Esophagus muscularis mucosa (tissue), 4 donors: Measurements from ENCODE around the gene SDR39U1. TPM values are rescaled to one million over a fixed set of nuclear protein-coding genes. Genes with fewer than 3 reads are reported as not detected.

Source experiments
- DNase-seq: peaks from one replicate; pipeline ENCODE4 v3.0.0-alpha.2; 2017; ENCODE audit errors: extremely low spot score
- H3K27ac ChIP-seq, 4 donors: fragments of 200-600 bp; sonication (generic); replicated peaks in 1 of 4; 1 replicate in 3 of 4; 2 replicates in 1 of 4; pipeline ENCODE4 v1.5.1; 2016 to 2019; ENCODE audit warnings: mild to moderate bottlenecking in 1 of 4
- H3K27me3 ChIP-seq, 4 donors: fragments of 200-600 bp; sonication (generic); one replicate each; pipeline versions ENCODE4 v1.5.1 to v1.6.0; 2016 to 2019
- H3K36me3 ChIP-seq, 4 donors: fragments of 200-600 bp; sonication (generic); one replicate each; pipeline ENCODE4 v1.5.1; 2016 to 2019
- H3K4me1 ChIP-seq, 4 donors: fragments of 200-600 bp; sonication (generic); one replicate each; pipeline ENCODE4 v1.5.1; 2016 to 2019
- H3K4me3 ChIP-seq, 4 donors: fragments of 200-600 bp; sonication (generic); 1 replicate in 2 of 4; 2 replicates in 2 of 4; pipeline ENCODE4 v1.5.1; 2016 to 2019; ENCODE audit warnings: mild to moderate bottlenecking in 4 of 4, moderate library complexity in 1 of 4
- H3K9me3 ChIP-seq, 4 donors: fragments of 200-600 bp; sonication (generic); 1 replicate in 3 of 4; 2 replicates in 1 of 4; pipeline ENCODE4 v1.5.1; 2016 to 2019
- EP300 ChIP-seq: sonication (generic); formaldehyde crosslinking; IDR thresholded peaks from one replicate; pipeline ENCODE4 v1.6.1; 2017; ENCODE audit warnings: antibody characterized with exemption
- POLR2A ChIP-seq: fragments of 450-650 bp; IDR thresholded peaks from one replicate; pipeline ENCODE4 v1.6.1; 2017; ENCODE audit warnings: antibody characterized with exemption, moderate library complexity, mild to moderate bottlenecking, low read depth
- POLR2AphosphoS5 ChIP-seq, 2 donors: sonication (generic); formaldehyde crosslinking; IDR thresholded peaks; one replicate each; pipeline ENCODE4 v1.6.1; 2017; ENCODE audit warnings: antibody characterized with exemption in 2 of 2
- WGBS: methylation state at CpG from one replicate; pipeline ENCODE4 v1.1.5; 2018; 5-methylcytosine and 5-hydroxymethylcytosine counted together
- intact Hi-C: fragments of 100-400 bp; cut with DNase I; formaldehyde crosslinking; loops from one replicate; pipeline ENCODE4 v1.15.1; 2023
- total RNA-seq, 4 donors: library from RNA; depleted of rRNA; stranded (reverse); fragments of >200 nt; gene quantifications; one replicate each; pipeline versions ENCODE4 v1.1.0 to v1.2.1, GENCODE V29; 2016
- TF ChIP-seq, protein P1 (sequence below), 3 experiments: fragments of 200-600 bp in 2 of 3; fragments of 450-650 bp in 1 of 3; sonication (generic) in 2 of 3; IDR thresholded peaks; one replicate each; pipeline ENCODE4 v1.5.1; 2017 to 2019; ENCODE audit warnings: antibody characterized with exemption in 3 of 3, mild to moderate bottlenecking in 2 of 3, moderate library complexity in 1 of 3

The SDR39U1 gene
- total RNA-seq, 4 donors from 2014 or later: 23.9 to 48.6 (median 33.5) TPM

GRCh38 chr14:24398653-24399446 is 43.7 kb downstream of the SDR39U1 start, which contains the start of gene NYNRIN:
TSS of gene NYNRIN (plus strand) at chr14:24399003. CDS start at chr14:24399247, 244 bp downstream.
- Histone ChIP-seq H3K9me3 (no peaks in the 10 kb centered on the region), H3K4me3 (peak within 1 kb of the TSS; percentile 72 to 88 (median 74)), H3K36me3 (no peaks in the 10 kb centered on the region), H3K27me3 (no peaks in the 10 kb centered on the region), H3K27ac (peak within 1 kb of the TSS; percentile 74 to 85 (median 77)), H3K4me1 (peaks cover 47 to 63% (median 62%) of the 10 kb centered on the region in 4 donors)
- DNase-seq: no peak
- under 1% methylated on average over 45 of the region's 57 CpGs for WGBS
- intact Hi-C loops: loop anchor here (5.0 kb wide), 1 partner anchor 33 kb away; no protein-coding TSS in a partner anchor
- TF ChIP-seq POLR2AphosphoS5 (IDR thresholded peaks at IDR 0.05) (peak; percentile 44 to 66), EP300 (no peak), POLR2A (no peak)
- TF ChIP-seq, protein P1, sequence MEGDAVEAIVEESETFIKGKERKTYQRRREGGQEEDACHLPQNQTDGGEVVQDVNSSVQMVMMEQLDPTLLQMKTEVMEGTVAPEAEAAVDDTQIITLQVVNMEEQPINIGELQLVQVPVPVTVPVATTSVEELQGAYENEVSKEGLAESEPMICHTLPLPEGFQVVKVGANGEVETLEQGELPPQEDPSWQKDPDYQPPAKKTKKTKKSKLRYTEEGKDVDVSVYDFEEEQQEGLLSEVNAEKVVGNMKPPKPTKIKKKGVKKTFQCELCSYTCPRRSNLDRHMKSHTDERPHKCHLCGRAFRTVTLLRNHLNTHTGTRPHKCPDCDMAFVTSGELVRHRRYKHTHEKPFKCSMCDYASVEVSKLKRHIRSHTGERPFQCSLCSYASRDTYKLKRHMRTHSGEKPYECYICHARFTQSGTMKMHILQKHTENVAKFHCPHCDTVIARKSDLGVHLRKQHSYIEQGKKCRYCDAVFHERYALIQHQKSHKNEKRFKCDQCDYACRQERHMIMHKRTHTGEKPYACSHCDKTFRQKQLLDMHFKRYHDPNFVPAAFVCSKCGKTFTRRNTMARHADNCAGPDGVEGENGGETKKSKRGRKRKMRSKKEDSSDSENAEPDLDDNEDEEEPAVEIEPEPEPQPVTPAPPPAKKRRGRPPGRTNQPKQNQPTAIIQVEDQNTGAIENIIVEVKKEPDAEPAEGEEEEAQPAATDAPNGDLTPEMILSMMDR (IDR thresholded peaks at IDR 0.05): no peak

DNA sequence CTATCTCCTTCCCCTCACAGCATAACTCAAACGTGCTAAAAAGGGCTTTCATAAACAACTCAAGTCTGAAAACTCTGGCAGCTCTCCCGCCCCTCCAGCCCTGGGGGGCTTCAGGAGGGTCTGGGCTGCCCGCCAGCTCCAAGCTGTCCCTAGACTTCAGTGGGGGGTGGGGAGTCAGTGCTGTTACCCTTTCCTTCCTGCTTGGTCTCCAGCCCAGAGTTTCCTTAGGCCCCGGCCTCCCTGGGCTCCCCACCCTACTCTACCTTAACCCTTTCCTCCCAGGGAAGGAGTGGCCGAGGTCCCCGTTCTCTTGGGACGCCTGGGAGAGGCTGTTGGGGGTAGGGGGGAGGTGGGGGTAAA is 44.3 kb downstream of the SDR39U1 start:
- no peak for DNase-seq
- H3K4me1 ChIP-seq: peaks cover 43 to 57% (median 56%) of the 10 kb centered on the region in 4 donors
- intact Hi-C loops: loop anchor here (5.0 kb wide), 1 partner anchor 34 kb away; no protein-coding TSS in a partner anchor
- no peak for TF ChIP-seq EP300
- no peak for TF ChIP-seq POLR2A
- no peak for TF ChIP-seq POLR2AphosphoS5 (IDR thresholded peaks at IDR 0.05)
- TF ChIP-seq, protein P1 (IDR thresholded peaks at IDR 0.05): no peak
- no peaks in the 10 kb centered on the region for H3K36me3 ChIP-seq
- H3K9me3 ChIP-seq: no peaks in the 10 kb centered on the region
- H3K4me3 ChIP-seq: peak overlapping the region; percentile 72 to 88 (median 74)
- no peaks in the 10 kb centered on the region for H3K27me3 ChIP-seq
- peak overlapping the region; percentile 74 to 85 (median 77) for H3K27ac ChIP-seq
- 2% methylated on average over 5 of the region's 7 CpGs for WGBS

GRCh38 chr14:24397639-24398292 is 44.8 kb downstream of the SDR39U1 start:
- Histone ChIP-seq H3K27ac (peak overlapping the region; percentile 74 to 85 (median 77)), H3K4me1 (peaks cover 38 to 52% (median 51%) of the 10 kb centered on the region in 4 donors), H3K9me3 (no peaks in the 10 kb centered on the region), H3K27me3 (no peaks in the 10 kb centered on the region), H3K36me3 (no peaks in the 10 kb centered on the region), H3K4me3 (peak overlapping the region in 1 of 4 donors; percentile 74)
- no peak for DNase-seq
- intact Hi-C loops: loop anchor here (5.0 kb wide), 1 partner anchor 35 kb away; no protein-coding TSS in a partner anchor
- WGBS: 47% methylated on average over 6 of the region's 6 CpGs
- no peak for TF ChIP-seq POLR2AphosphoS5 (IDR thresholded peaks at IDR 0.05)

DNA sequence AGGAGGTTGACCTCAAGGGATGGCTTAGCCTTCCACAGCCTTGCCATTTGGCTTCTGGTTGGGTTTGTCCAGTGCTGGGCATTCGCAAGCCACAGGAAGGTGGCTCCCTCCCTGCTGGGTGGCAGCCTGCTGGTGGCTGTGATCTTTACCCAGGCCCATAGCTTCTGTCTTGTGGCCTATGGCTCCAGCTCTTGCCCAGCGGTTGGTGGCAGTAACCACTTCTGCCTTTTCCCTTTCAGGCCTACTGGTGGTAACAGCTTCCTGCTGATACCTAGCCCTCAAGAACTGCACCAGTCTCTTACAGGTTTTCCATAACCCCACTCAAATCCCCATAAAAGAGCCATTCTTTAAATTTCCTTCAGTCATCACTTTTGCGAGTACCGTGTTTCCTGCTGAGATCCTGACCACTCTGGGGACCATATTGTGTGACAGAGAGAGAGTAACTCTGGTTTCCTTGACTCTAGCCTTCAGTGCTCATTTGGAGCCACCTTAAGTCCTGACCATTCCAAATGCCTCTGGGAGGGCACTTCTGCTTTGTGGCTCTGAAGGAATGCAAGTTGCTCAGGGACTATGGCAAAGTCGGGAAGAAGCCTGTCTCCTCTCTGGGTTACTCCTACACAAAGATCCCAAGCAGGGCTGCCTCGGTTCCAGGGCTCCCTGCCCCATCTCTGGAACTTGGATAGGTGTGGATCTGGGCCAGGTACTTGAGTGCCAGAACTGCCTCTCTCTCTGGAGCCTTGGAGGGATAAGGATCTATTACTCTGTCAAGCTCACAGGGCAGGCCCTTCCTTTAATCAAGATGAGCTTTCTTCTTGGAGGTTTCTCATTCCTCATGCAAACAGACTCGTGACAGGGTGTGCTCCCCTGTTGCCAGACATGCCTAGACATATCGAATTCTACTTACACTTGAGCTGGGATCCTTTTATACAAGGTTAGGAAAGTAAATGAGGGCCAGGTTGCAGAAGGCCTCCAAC is 46.7 kb downstream of the SDR39U1 start:
- Histone ChIP-seq H3K27ac (no peak overlapping the region), H3K9me3 (no peaks in the 10 kb centered on the region), H3K4me1 (peaks cover 20 to 34% (median 32%) of the 10 kb centered on the region in 4 donors), H3K4me3 (no peak overlapping the region), H3K27me3 (peaks cover 0 to 4% (median 0%) of the 10 kb centered on the region in 4 donors), H3K36me3 (no peaks in the 10 kb centered on the region)
- no peak for TF ChIP-seq EP300
- TF ChIP-seq POLR2AphosphoS5 (IDR thresholded peaks at IDR 0.05): no peak
- TF ChIP-seq, protein P1 (IDR thresholded peaks at IDR 0.05): no peak
- TF ChIP-seq POLR2A: no peak
- no peak for DNase-seq
- intact Hi-C loops: loop anchor here (5.0 kb wide), 1 partner anchor 36 kb away; no protein-coding TSS in a partner anchor
- WGBS: 54% methylated on average over 7 of the region's 8 CpGs
